Psoas muscle (tissue), 8 donors: Measurements from ENCODE around the gene CSAD. TPM values are rescaled to one million over a fixed set of nuclear protein-coding genes. Genes with fewer than 3 reads are reported as not detected.

ENCODE experiments used
- ATAC-seq, 4 donors: fragments of 200-7000 bp; cut with Tn5 transposase; one replicate each; pipeline ENCODE4 v1.9.1; 2020; ENCODE audit warnings: moderate library complexity in 3 of 4, mild to moderate bottlenecking in 2 of 4
- DNase-seq, 2 donors: peaks; one replicate each; pipeline ENCODE4 v3.0.0-alpha.2; 2020
- H3K27ac ChIP-seq: fragments of 200-600 bp; one replicate; pipeline ENCODE4 v1.8.0; 2022
- H3K27me3 ChIP-seq, 3 donors: fragments of 200-600 bp in 1 of 3; one replicate each; pipeline versions ENCODE4 v1.6.1 to v1.8.0; 2013 to 2022; ENCODE audit warnings: low read length in 2 of 3, mild to moderate bottlenecking in 2 of 3, moderate library complexity in 1 of 3; ENCODE audit not compliant: insufficient read depth in 3 of 3
- H3K36me3 ChIP-seq, 2 donors: fragments of 200-600 bp in 1 of 2; one replicate each; pipeline versions ENCODE4 v1.6.1 to v1.8.0; 2013 to 2022; ENCODE audit warnings: low read depth in 1 of 2, mild to moderate bottlenecking in 1 of 2, moderate library complexity in 1 of 2; ENCODE audit not compliant: insufficient read depth in 1 of 2
- H3K4me1 ChIP-seq: fragments of 200-600 bp; one replicate; pipeline ENCODE4 v1.8.0; 2022
- H3K4me3 ChIP-seq: fragments of 200-600 bp; one replicate; pipeline ENCODE4 v1.8.0; 2022; ENCODE audit warnings: mild to moderate bottlenecking
- H3K9me3 ChIP-seq: fragments of 200-600 bp; one replicate; pipeline ENCODE4 v1.8.0; 2022
- WGBS, 3 donors: extraction: QIAGEN DNeasy Blood & Tissue Kit; methylation state at CpG; one replicate each; pipeline versions ENCODE4 v1.1.6 to v1.1.7; 2013; 5-methylcytosine and 5-hydroxymethylcytosine counted together
- intact Hi-C, 2 donors: fragments of 100-400 bp; cut with DNase I; formaldehyde crosslinking; loops; one replicate each; pipeline versions ENCODE4 v1.11.0 to v1.14.2; 2022
- polyA plus RNA-seq, 3 donors: library from polyadenylated mRNA; stranded (reverse); fragments of 200-250 nt; gene quantifications; one replicate each; pipeline ENCODE4 v1.2.3, GENCODE V29; 2013
- total RNA-seq, 4 donors: library from RNA; stranded (reverse); fragmentation: NEBNext Ultra II Directional in 2 of 4; extraction: Animal tissue kit (Norgen Biotek cat#: 25700) in 2 of 4; gene quantifications; one replicate each; pipeline versions ENCODE4 v1.2.1 to v1.2.4, GENCODE V29; 2021 to 2023
- TF ChIP-seq, protein P1 (sequence below): fragments of 200-600 bp; IDR thresholded peaks from one replicate; pipeline ENCODE4 v1.8.0; 2022; ENCODE audit warnings: antibody characterized with exemption
- donor health status: healthy with polysubstance abuse.
- donor health status: DM: no; HTN: no; CAD: no; lungs with moderate emphysema.
- donor health status: Bipolar disorder and iron deficiency.
- donor health status: healthy.
- donor health status: DM: yes; HTN: yes; CAD: no.
- donor health status: DM: no; HTN: no; CAD: no.
- donor health status: DM: no; HTN: no; CAD: no.
- donor health status: DM: yes; HTN: yes; CAD: no.

The CSAD gene
- total and polyA plus RNA-seq, 7 donors, result 3.9 to 7.8 (median 6.3) TPM

DNA sequence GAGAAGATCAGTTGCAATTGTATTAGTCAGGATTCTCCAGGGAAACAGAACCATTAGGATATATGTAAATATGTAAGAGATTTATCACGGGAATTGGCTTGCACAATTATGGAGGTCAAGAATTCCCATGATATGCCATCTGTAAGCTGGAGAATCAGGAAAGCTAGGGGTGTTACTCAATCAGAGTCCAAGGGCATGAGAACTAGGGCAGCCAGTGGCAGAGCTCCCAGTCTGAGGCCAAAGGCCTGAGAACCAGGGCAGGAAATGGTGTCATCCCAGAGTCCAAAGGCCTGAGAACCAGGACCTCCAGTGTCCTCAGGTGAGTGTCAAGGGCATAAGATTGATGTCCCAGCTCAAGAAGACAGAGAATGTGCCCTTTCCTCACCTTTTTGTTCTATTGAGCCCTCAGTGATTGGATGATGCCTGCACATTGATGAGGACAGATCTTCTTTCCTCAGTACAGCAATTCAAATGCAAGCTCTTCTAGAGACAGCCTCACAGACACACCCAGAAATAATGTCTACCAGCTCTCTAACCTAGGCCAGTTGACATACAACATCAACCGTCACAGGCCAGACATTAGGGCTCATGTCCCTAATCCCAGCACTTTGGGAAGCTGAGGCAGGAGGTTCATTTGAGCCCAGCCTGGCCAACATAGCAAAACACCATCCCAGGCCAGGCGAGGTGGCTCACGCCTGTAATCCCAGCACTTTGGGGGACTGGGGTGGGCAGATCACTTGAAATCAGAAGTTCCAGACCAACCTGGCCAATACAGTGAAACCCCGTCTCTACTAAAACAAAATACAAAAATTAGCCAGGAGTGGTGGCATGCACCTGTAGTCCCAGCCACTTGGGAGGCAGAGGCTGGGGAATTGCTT, 35.1 kb downstream of the CSAD start:
- DNase-seq, result no peak
- 86 to 94% (median 89%) methylated on average over 5 of the region's 5 CpGs for WGBS, 3 donors
- Histone ChIP-seq H3K27ac (no peak overlapping the region), H3K27me3 (no peaks in the 10 kb centered on the region), H3K4me1 (no peaks in the 10 kb centered on the region), H3K36me3 (no peaks in the 10 kb centered on the region), H3K4me3 (no peak overlapping the region), H3K9me3 (no peaks in the 10 kb centered on the region)
- intact Hi-C loops, result no loop called here
- TF ChIP-seq, protein P1, sequence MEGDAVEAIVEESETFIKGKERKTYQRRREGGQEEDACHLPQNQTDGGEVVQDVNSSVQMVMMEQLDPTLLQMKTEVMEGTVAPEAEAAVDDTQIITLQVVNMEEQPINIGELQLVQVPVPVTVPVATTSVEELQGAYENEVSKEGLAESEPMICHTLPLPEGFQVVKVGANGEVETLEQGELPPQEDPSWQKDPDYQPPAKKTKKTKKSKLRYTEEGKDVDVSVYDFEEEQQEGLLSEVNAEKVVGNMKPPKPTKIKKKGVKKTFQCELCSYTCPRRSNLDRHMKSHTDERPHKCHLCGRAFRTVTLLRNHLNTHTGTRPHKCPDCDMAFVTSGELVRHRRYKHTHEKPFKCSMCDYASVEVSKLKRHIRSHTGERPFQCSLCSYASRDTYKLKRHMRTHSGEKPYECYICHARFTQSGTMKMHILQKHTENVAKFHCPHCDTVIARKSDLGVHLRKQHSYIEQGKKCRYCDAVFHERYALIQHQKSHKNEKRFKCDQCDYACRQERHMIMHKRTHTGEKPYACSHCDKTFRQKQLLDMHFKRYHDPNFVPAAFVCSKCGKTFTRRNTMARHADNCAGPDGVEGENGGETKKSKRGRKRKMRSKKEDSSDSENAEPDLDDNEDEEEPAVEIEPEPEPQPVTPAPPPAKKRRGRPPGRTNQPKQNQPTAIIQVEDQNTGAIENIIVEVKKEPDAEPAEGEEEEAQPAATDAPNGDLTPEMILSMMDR, result no peak
- no peak for ATAC-seq

DNA sequence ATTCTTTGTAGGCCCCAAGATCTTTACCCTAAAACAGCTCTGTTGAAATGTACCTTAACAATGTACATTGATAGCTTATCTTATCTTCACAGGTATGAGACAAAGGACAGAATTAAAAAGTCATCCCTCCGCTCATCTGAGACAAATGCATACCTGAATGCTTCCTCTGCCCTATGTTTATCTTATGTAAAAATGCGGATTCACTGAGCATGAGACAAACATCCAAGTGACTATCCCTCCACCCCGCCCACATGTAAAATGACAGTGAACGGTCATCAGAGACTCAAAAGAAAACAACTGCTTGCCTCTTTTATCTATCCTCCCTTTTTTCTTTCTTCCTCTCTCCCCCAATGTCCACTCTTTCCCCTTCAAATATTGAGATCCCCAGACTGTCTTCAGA, 37.4 kb downstream of the CSAD start:
- no peak overlapping the region for H3K4me3 ChIP-seq
- no peak for ATAC-seq
- no peak for DNase-seq
- no peaks in the 10 kb centered on the region for H3K4me1 ChIP-seq
- TF ChIP-seq, protein P1, result no peak
- no peaks in the 10 kb centered on the region for H3K9me3 ChIP-seq
- no peak overlapping the region for H3K27ac ChIP-seq
- no peaks in the 10 kb centered on the region for H3K36me3 ChIP-seq
- no peaks in the 10 kb centered on the region for H3K27me3 ChIP-seq
- intact Hi-C loops, result no loop called here
- 81 to 91% (median 87%) methylated on average over 4 of the region's 4 CpGs for WGBS, 3 donors

DNA sequence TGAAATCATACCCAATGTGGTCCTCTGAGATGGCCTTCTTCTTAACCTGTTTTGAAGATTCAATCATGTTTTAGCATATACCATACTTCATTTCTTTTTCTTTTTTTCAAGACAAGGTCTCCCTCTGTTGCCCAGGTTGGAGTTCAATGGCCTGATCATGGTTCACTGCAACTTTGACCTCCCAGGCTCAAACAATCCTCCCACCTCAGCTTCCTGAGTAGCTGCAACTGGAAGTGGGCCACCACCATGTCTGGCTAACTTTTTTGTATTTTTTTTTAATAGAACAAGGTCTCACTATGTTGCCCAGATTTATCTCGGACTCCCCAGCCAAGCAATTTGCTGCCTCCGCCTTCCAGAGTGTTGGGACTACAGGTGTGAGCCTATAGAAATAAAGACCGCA, 47.0 kb downstream of the CSAD start:
- no peaks in the 10 kb centered on the region for H3K36me3 ChIP-seq
- TF ChIP-seq, protein P1, result no peak
- intact Hi-C loops, result no loop called here
- H3K9me3 ChIP-seq, result peaks cover 6% of the 10 kb centered on the region
- WGBS, 3 donors, result 91 to 94% (median 93%) methylated on average over 3 of the region's 3 CpGs
- no peaks in the 10 kb centered on the region for H3K27me3 ChIP-seq
- H3K4me3 ChIP-seq, result no peak overlapping the region
- ATAC-seq (no peak), DNase-seq (no peak)
- no peak overlapping the region for H3K27ac ChIP-seq
- H3K4me1 ChIP-seq, result no peaks in the 10 kb centered on the region

DNA sequence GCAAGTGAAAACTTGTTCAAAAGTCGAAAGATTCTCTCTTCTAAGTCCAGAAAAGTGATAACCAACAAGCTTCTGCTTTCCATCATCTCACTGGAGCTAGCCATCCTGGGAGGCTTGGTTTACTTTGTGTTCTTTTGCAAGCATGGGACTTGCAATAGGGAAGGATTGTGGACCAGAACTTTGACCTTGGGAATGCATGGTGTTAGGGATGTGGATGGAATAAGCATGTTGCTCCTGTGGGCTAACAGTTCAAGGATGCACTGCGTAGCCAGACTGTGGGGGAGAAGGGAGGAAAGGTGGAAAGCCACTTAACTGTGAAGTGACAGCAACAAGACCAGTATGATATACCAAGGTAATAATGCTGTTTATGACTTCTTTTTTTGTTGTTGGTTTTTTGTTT, 48.9 kb downstream of the CSAD start:
- Histone ChIP-seq H3K27ac (no peak overlapping the region), H3K9me3 (peaks cover 2% of the 10 kb centered on the region), H3K4me3 (no peak overlapping the region), H3K27me3 (no peaks in the 10 kb centered on the region), H3K4me1 (no peaks in the 10 kb centered on the region), H3K36me3 (no peaks in the 10 kb centered on the region)
- 87 to 93% (median 91%) methylated on average over 2 of the region's 2 CpGs for WGBS, 3 donors
- DNase-seq, result no peak
- TF ChIP-seq, protein P1, result no peak
- no peak for ATAC-seq
- intact Hi-C loops, result no loop called here
